AG09309 (cell line): ENCODE measurements around the gene COL23A1.

ENCODE experiments used
- DNase-seq: peaks from one replicate; pipeline ENCODE4 v3.0.0-alpha.2; 2010; ENCODE audit warnings: low read depth
- H3K4me3 ChIP-seq: 2 replicates; pipeline ENCODE4 v1.5.1; 2011; ENCODE audit warnings: mild to moderate bottlenecking, low read depth, low read length, moderate library complexity; ENCODE audit not compliant: control insufficient read depth
- CTCF ChIP-seq: IDR thresholded peaks from 2 replicates; pipeline ENCODE4 v1.5.1; 2011; ENCODE audit warnings: mild to moderate bottlenecking, low read depth, low read length, inconsistent platforms; ENCODE audit not compliant: insufficient read depth, control insufficient read depth; ENCODE audit errors: missing control alignments

The COL23A1 gene

GRCh38 chr5:178572617-178573016 lies 17.6 kb downstream of the COL23A1 start:
- H3K4me3 ChIP-seq = no peak overlapping the region
- no peak for TF ChIP-seq CTCF
- no peak for DNase-seq

DNA sequence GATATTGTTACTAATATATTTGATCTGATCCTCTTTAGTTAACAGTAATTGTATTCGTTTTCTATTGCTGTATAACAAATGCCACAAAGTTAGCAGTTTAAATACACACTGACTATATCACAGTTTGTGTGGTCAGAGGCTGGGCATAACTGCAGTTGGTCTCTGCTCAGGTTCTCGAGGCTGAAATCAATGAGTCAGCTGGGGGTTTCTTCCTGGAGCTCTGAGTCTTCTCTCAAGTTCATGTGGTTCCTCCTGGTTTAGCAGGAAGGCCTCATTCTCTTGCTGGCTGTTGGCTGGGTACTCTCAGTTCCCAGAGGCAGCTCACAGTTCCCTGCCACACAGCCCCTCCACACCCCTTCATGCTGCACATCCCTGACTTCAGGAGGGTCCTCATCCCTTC lies 20.7 kb downstream of the COL23A1 start:
- no peak for DNase-seq
- TF ChIP-seq CTCF = no peak
- H3K4me3 ChIP-seq = no peak overlapping the region

DNA sequence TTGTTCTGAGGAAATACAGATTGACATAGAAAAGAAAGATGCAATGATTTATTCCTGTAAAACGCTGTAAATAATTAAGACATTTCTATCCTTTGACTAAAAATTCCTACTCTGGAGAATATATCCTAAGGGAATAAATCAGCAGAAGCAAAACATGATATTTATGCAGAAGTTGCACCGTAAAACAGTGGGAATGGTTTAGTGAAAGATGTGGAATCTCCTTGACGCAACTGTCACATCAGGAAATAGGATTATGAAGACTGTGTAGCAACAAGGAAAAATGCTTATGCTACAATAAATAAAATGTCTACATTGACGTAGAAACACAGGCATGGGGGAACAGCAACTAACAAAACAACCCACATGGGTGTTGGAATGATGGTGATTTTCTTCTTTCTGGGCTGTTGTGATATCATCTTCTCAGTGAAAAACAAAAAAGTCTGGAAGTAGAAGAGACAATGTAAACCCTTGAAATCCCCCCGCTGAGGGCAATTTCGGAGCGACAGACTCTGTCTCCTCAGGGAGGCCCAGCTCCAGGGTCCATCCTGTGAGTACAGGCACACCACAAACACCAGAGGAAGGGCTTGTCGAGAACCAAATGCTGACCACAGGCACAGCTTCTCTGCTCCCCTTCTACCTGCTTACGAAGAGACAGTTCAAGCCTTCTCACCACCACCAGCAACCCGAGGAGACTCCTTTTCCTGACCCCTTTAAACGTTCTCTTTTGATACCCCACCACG lies 25.2 kb downstream of the COL23A1 start:
- no peak for TF ChIP-seq CTCF
- H3K4me3 ChIP-seq = no peak overlapping the region
- no peak for DNase-seq

GRCh38 chr5:178564397-178564796 lies 25.8 kb downstream of the COL23A1 start:
- DNase-seq = no peak
- no peak overlapping the region for H3K4me3 ChIP-seq
- no peak for TF ChIP-seq CTCF

GRCh38 chr5:178563621-178564020 lies 26.6 kb downstream of the COL23A1 start:
- no peak for TF ChIP-seq CTCF
- no peak overlapping the region for H3K4me3 ChIP-seq
- DNase-seq = no peak

GRCh38 chr5:178561746-178562264 lies 28.4 kb downstream of the COL23A1 start:
- TF ChIP-seq CTCF = no peak
- no peak overlapping the region for H3K4me3 ChIP-seq
- no peak for DNase-seq

DNA sequence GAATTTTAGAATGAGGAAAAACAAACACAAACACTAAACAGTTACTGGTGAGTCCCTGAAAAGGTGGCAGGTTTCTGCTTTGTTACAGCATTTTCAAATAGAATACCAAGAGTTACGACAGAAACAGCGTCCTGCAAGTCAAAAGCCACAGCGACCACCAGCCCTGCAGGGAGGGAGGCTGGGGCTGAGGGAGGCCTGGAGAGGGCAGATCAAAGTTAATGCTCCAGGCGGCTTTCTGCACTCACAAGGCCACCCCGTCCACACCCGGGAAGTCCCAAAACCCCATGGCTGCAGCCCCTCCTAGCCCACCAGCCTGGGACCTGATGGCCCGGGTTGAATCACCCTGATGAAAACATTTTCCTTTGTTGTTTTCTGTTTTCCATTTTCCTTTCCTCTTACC lies 29.3 kb downstream of the COL23A1 start:
- H3K4me3 ChIP-seq = no peak overlapping the region
- TF ChIP-seq CTCF = no peak
- DNase-seq = no peak
